RPMI8226 (cell line): ENCODE measurements around the gene SPDYE5.

ENCODE experiments used
- DNase-seq: peaks from one replicate; pipeline ENCODE4 v3.0.0-alpha.2; 2015

Gene SPDYE5

DNA sequence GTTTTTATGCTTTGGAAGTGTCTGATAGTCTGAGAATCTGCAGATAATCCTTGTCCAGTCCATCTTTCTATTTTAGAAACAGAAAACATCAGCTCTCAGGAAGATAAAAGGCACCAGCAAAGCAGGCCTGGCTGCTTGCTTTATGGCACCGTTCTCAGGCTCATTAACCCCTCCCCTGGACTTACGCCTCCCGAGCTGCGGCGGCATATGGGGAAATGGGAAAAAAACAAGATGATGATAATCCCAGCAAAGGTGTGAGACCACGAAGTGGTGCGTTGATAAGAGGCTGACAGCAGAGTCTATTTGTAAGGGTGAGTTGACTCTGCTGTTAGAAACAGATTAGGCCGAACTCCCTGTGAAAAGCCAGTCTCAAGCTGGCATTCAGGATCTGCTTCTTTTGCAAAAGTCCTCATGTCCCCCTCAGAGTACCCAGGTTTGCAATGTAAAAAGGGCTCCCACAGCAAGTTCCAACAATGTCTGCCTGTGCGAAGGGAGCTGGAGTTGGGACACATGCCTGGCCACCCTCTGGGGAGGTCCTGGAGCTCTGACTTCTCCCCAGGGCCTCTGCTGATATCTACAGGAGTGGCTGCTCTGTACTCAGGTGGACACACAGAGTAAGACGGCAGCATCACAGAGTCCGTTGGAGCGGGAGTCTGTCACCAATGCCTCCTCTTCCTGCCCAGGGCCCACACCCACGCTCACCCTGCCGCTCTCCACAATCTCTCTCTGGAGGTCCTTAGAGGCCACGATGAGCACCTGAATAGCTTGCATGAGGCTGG, 54.3 kb downstream of the SPDYE5 start:
- DNase-seq: no peak
